Liver (tissue), 9 donors: ENCODE measurements around the gene TMEM131. TPM values are rescaled to one million over a fixed set of nuclear protein-coding genes. Genes with fewer than 3 reads are reported as not detected.

Experiments
- DNase-seq: peaks from one replicate; pipeline ENCODE4 v3.0.0-alpha.2; 2017; ENCODE audit warnings: low spot score
- H3K27ac ChIP-seq, 2 donors: one replicate each; pipeline ENCODE4 v1.7.0; 2013; ENCODE audit warnings: inconsistent platforms in 2 of 2, low read length in 2 of 2, control low read depth in 1 of 2, low read depth in 1 of 2, mild to moderate bottlenecking in 1 of 2
- H3K27me3 ChIP-seq, 4 donors: one replicate each; pipeline versions ENCODE4 v1.6.1 to v1.7.0; 2013; ENCODE audit warnings: low read length in 3 of 4, inconsistent platforms in 1 of 4, mild to moderate bottlenecking in 1 of 4, moderate library complexity in 1 of 4; ENCODE audit not compliant: control insufficient read depth in 4 of 4, insufficient read depth in 4 of 4
- H3K36me3 ChIP-seq, 4 donors: one replicate each; pipeline versions ENCODE4 v1.6.1 to v1.7.0; 2013; ENCODE audit warnings: low read length in 3 of 4, mild to moderate bottlenecking in 3 of 4, low read depth in 1 of 4, moderate library complexity in 1 of 4; ENCODE audit not compliant: control insufficient read depth in 4 of 4, insufficient read depth in 3 of 4
- H3K4me1 ChIP-seq, 4 donors: one replicate each; pipeline versions ENCODE4 v1.6.1 to v1.7.0; 2013; ENCODE audit warnings: low read length in 3 of 4, mild to moderate bottlenecking in 3 of 4, moderate library complexity in 1 of 4; ENCODE audit not compliant: control insufficient read depth in 4 of 4, insufficient read depth in 4 of 4
- H3K4me3 ChIP-seq, 3 donors: one replicate each; pipeline versions ENCODE4 v1.6.1 to v1.7.0; 2013; ENCODE audit warnings: low read length in 3 of 3, control low read depth in 1 of 3, low read depth in 1 of 3, mild to moderate bottlenecking in 1 of 3
- H3K9ac ChIP-seq, 2 donors: one replicate each; pipeline ENCODE4 v1.7.0; 2013; ENCODE audit warnings: low read length in 2 of 2, mild to moderate bottlenecking in 2 of 2, moderate library complexity in 2 of 2, control low read depth in 1 of 2, low read depth in 1 of 2
- H3K9me3 ChIP-seq, 4 donors: one replicate each; pipeline versions ENCODE4 v1.6.1 to v1.7.0; 2013; ENCODE audit warnings: low read length in 3 of 4; ENCODE audit not compliant: control insufficient read depth in 4 of 4
- CTCF ChIP-seq: fragments of 150-350 bp; IDR thresholded peaks from 2 replicates; pipeline ENCODE4 v1.5.1; 2017; ENCODE audit warnings: improper control_type of control experiment, low read depth, low read length; ENCODE audit not compliant: missing input control
- FOXA1 ChIP-seq: IDR thresholded peaks from 2 replicates; pipeline ENCODE4 v1.6.1; 2016; ENCODE audit warnings: antibody characterized with exemption
- FOXA2 ChIP-seq: IDR thresholded peaks from 2 replicates; pipeline ENCODE4 v1.6.1; 2016; ENCODE audit warnings: antibody characterized with exemption
- MAX ChIP-seq: IDR thresholded peaks from 2 replicates; pipeline ENCODE4 v1.6.1; 2016; ENCODE audit warnings: antibody characterized with exemption
- NR2F2 ChIP-seq: IDR thresholded peaks from 2 replicates; pipeline ENCODE4 v1.6.1; 2016; ENCODE audit warnings: antibody characterized with exemption
- RXRA ChIP-seq, 2 donors: IDR thresholded peaks; 2 replicates each; pipeline ENCODE4 v1.6.1; 2017 to 2018; ENCODE audit warnings: antibody characterized with exemption in 2 of 2, mild to moderate bottlenecking in 1 of 2
- TAF1 ChIP-seq: conservative IDR thresholded peaks from 2 replicates; pipeline ENCODE4 v1.6.1; 2016; ENCODE audit warnings: antibody characterized with exemption, mild to moderate bottlenecking
- YY1 ChIP-seq: IDR thresholded peaks from 2 replicates; pipeline ENCODE4 v1.6.1; 2016; ENCODE audit warnings: antibody characterized with exemption, mild to moderate bottlenecking
- ZBTB33 ChIP-seq: IDR thresholded peaks from 2 replicates; pipeline ENCODE4 v1.6.1; 2016; ENCODE audit warnings: antibody characterized with exemption
- WGBS: extraction: QIAGEN DNeasy Blood & Tissue Kit; methylation state at CpG from one replicate; pipeline ENCODE4 v1.1.7; 2013; 5-methylcytosine and 5-hydroxymethylcytosine counted together
- polyA plus RNA-seq, 2 donors: library from polyadenylated mRNA; stranded (reverse) in 1 of 2; unstranded in 1 of 2; fragments of 200-250 nt in 1 of 2; fragments of >200 nt in 1 of 2; fragmentation: Nextera tagmentation in 1 of 2; extraction: Ambion mirVana in 1 of 2; gene quantifications; one replicate each; pipeline versions ENCODE4 v1.2.1 to v1.2.3, GENCODE V29; 2013 to 2015
- total RNA-seq, 2 donors: library from RNA; depleted of rRNA; stranded (reverse); fragments of >200 nt; gene quantifications; one replicate each; pipeline ENCODE4 v1.2.3, GENCODE V29; 2014
- TF ChIP-seq, protein P1 (sequence below): IDR thresholded peaks from 2 replicates; pipeline ENCODE4 v1.6.1; 2016; ENCODE audit warnings: antibody characterized with exemption, mild to moderate bottlenecking
- donor health status: healthy.
- donor health status: healthy.
- donor health status: healthy.
- donor health status: healthy.
- donor health status: healthy.

Gene TMEM131
- total and polyA plus RNA-seq, 4 donors: 6.1 to 22.8 (median 11.2) TPM

DNA sequence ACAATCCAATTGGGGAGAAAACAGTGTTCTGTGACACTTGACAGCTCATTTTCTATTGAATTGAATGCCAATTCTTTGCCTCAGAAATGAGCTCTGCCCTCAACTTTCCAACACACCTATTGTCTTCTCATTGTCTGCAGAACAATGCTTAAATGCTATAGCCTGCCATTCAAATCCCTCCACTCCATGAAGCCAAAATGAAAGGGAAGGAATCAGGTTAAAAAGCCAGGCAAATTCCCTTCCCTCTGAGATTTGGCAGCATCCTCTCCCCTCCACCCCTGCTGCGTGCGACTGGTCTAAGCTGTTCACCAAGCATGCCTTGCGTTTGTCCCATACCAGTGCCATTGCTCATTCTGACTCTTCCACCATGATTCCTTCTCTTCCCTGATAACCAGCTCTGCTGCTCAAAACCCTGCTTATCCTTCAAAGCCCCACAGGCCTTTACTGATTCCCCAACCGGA is 32.4 kb upstream of the TMEM131 start (continued):
- TF ChIP-seq, protein P1, sequence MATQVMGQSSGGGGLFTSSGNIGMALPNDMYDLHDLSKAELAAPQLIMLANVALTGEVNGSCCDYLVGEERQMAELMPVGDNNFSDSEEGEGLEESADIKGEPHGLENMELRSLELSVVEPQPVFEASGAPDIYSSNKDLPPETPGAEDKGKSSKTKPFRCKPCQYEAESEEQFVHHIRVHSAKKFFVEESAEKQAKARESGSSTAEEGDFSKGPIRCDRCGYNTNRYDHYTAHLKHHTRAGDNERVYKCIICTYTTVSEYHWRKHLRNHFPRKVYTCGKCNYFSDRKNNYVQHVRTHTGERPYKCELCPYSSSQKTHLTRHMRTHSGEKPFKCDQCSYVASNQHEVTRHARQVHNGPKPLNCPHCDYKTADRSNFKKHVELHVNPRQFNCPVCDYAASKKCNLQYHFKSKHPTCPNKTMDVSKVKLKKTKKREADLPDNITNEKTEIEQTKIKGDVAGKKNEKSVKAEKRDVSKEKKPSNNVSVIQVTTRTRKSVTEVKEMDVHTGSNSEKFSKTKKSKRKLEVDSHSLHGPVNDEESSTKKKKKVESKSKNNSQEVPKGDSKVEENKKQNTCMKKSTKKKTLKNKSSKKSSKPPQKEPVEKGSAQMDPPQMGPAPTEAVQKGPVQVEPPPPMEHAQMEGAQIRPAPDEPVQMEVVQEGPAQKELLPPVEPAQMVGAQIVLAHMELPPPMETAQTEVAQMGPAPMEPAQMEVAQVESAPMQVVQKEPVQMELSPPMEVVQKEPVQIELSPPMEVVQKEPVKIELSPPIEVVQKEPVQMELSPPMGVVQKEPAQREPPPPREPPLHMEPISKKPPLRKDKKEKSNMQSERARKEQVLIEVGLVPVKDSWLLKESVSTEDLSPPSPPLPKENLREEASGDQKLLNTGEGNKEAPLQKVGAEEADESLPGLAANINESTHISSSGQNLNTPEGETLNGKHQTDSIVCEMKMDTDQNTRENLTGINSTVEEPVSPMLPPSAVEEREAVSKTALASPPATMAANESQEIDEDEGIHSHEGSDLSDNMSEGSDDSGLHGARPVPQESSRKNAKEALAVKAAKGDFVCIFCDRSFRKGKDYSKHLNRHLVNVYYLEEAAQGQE: no peak
- TF ChIP-seq NR2F2: no peak

DNA sequence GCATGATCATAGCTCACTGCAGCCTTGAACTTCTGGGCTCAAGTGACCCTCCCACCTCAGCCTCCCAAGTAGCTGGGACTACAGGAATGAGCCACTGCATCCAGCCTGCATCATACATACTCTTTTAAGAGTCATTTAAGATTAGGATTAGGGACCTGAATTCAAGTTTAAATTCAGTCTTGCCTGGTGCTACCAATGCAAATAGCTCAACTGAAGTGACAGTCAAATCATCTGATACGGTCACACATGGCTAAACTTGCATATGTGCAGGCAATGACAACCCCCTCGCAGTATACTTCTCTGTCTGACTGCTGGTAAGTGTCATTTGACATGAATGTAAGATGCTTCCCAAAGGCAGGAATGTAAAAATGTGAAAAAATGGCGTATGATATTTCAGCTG is 31.8 kb upstream of the TMEM131 start:
- Histone ChIP-seq H3K9me3 (no peaks in the 10 kb centered on the region), H3K9ac (no peak overlapping the region), H3K4me1 (no peaks in the 10 kb centered on the region), H3K27ac (no peak overlapping the region), H3K4me3 (no peak overlapping the region), H3K36me3 (no peaks in the 10 kb centered on the region), H3K27me3 (no peaks in the 10 kb centered on the region)
- 92% methylated on average over 3 of the region's 3 CpGs for WGBS
- TF ChIP-seq RXRA (IDR thresholded peaks at IDR 0.05) (no peak), FOXA1 (no peak)
- TF ChIP-seq, protein P1: no peak
- no peak for DNase-seq

GRCh38 chr2:98026927-98027522 is 31.3 kb upstream of the TMEM131 start:
- Histone ChIP-seq H3K27ac (no peak overlapping the region), H3K4me3 (no peak overlapping the region), H3K36me3 (no peaks in the 10 kb centered on the region), H3K9me3 (no peaks in the 10 kb centered on the region), H3K9ac (no peak overlapping the region), H3K4me1 (no peaks in the 10 kb centered on the region), H3K27me3 (no peaks in the 10 kb centered on the region)
- 76% methylated on average over 2 of the region's 2 CpGs for WGBS
- no peak for TF ChIP-seq CTCF
- TF ChIP-seq TAF1: no peak
- no peak for TF ChIP-seq MAX
- no peak for TF ChIP-seq YY1
- TF ChIP-seq FOXA2: no peak
- TF ChIP-seq ZBTB33: no peak
- no peak for DNase-seq
